GM12878 (cell line): Measurements from ENCODE around the gene TCF7L2.

Experiments
- ASH2L ChIP-seq: fragments of 300-600, 200-600 bp; sonication (generic); IDR thresholded peaks from 2 replicates; pipeline ENCODE4 v1.6.1; 2017; ENCODE audit warnings: low read depth, mild to moderate bottlenecking, borderline replicate concordance
- FOXK2 ChIP-seq: fragments of 450-650 bp; IDR thresholded peaks from 2 replicates; pipeline ENCODE4 v1.6.1; 2017; ENCODE audit warnings: mild to moderate bottlenecking, moderate library complexity
- GABPA ChIP-seq: IDR thresholded peaks from 2 replicates; pipeline ENCODE4 v1.6.1; 2014; ENCODE audit warnings: antibody characterized with exemption, low read depth, mild to moderate bottlenecking, inconsistent platforms
- JUND ChIP-seq: IDR thresholded peaks from 2 replicates; pipeline ENCODE4 v1.6.1; 2012; ENCODE audit warnings: low read depth, mild to moderate bottlenecking, low read length, improper control_type of control experiment, moderate library complexity
- MXI1 ChIP-seq: fragments of 150-350 bp; IDR thresholded peaks from 2 replicates; pipeline ENCODE4 v1.6.1; 2011; ENCODE audit warnings: low read depth, mild to moderate bottlenecking, inconsistent platforms, low read length, improper control_type of control experiment
- POLR2A ChIP-seq: IDR thresholded peaks from 2 replicates; pipeline ENCODE4 v1.6.1; 2011; ENCODE audit warnings: low read depth, mild to moderate bottlenecking, low read length
- SREBF2 ChIP-seq: IDR thresholded peaks from 2 replicates; pipeline ENCODE4 v1.6.1; 2012; ENCODE audit warnings: mild to moderate bottlenecking, low read length
- TARDBP ChIP-seq: IDR thresholded peaks from 2 replicates; pipeline ENCODE4 v1.6.1; 2016; ENCODE audit warnings: borderline replicate concordance
- TF ChIP-seq, protein P1 (sequence below): IDR thresholded peaks from 2 replicates; pipeline ENCODE4 v1.6.1; 2011; ENCODE audit warnings: low read depth, low read length, improper control_type of control experiment, borderline replicate concordance
- TF ChIP-seq, protein P2 (sequence below), 3 experiments: IDR thresholded peaks in 2 of 3; conservative IDR thresholded peaks in 1 of 3; 2 replicates each; pipeline ENCODE4 v1.5.1; 2011; ENCODE audit warnings: low read depth in 3 of 3, low read length in 3 of 3, mild to moderate bottlenecking in 3 of 3, control low read depth in 2 of 3, moderate library complexity in 2 of 3, inconsistent platforms in 1 of 3, mixed read lengths in 1 of 3; ENCODE audit not compliant: control insufficient read depth in 2 of 3, insufficient read depth in 1 of 3; ENCODE audit errors: extremely low read depth in 1 of 3

DNA sequence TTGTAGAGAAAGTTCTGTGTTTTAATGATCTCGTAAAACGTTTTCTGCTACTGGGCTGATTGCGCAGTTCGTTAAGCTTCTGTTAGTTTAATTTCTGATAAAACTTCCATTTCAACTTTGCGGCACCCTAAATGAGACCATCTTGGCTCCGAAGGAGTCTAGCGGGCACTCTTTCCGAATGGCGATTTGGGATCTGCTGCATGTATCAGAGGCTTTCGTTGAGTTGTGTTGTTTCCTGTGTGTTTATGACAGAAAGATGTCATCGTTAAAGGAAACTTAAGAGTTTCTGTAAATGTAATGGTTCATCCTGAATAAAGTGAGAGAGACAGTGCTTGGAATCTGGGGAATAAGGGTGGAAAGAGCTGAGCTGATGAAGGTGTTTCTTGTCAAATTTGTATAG lies 174.7 kb downstream of the TCF7L2 start:
- no peak for TF ChIP-seq GABPA
- TF ChIP-seq, protein P1, sequence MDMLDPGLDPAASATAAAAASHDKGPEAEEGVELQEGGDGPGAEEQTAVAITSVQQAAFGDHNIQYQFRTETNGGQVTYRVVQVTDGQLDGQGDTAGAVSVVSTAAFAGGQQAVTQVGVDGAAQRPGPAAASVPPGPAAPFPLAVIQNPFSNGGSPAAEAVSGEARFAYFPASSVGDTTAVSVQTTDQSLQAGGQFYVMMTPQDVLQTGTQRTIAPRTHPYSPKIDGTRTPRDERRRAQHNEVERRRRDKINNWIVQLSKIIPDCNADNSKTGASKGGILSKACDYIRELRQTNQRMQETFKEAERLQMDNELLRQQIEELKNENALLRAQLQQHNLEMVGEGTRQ: no peak
- TF ChIP-seq JUND: no peak
- TF ChIP-seq ASH2L: no peak
- TF ChIP-seq, protein P2, sequence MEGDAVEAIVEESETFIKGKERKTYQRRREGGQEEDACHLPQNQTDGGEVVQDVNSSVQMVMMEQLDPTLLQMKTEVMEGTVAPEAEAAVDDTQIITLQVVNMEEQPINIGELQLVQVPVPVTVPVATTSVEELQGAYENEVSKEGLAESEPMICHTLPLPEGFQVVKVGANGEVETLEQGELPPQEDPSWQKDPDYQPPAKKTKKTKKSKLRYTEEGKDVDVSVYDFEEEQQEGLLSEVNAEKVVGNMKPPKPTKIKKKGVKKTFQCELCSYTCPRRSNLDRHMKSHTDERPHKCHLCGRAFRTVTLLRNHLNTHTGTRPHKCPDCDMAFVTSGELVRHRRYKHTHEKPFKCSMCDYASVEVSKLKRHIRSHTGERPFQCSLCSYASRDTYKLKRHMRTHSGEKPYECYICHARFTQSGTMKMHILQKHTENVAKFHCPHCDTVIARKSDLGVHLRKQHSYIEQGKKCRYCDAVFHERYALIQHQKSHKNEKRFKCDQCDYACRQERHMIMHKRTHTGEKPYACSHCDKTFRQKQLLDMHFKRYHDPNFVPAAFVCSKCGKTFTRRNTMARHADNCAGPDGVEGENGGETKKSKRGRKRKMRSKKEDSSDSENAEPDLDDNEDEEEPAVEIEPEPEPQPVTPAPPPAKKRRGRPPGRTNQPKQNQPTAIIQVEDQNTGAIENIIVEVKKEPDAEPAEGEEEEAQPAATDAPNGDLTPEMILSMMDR (IDR thresholded peaks at IDR 0.05 in 2 of 3, conservative IDR thresholded peaks at IDR 0.05 in 1 of 3; ENCODE audit: control insufficient read depth in 2 of 3, extremely low read depth in 1 of 3, insufficient read depth in 1 of 3, low read depth in 3 of 3, low read length in 3 of 3): no peak
- no peak for TF ChIP-seq SREBF2
- TF ChIP-seq MXI1: no peak
- TF ChIP-seq POLR2A: no peak
- no peak for TF ChIP-seq TARDBP
- TF ChIP-seq FOXK2: no peak
